ENCODE data around the gene VWA1. TPM values are rescaled to one million over a fixed set of nuclear protein-coding genes. Genes with fewer than 3 reads are reported as not detected.
"Not testable (repeated sequence)": the region's sequence is repeated elsewhere in the genome, so short reads cannot be mapped to it uniquely, and the experiment has no call there.

The VWA1 gene
- total and polyA plus RNA-seq, 10 of the 15 experiments (the other 5 are each of a cell fraction or from before 2014, with no cell fraction given), result 0.02 to 1.7 (median 0.32) TPM; not detected in 2

- ChIA-PET RAD21 (ENCODE audit: unreplicated experiment) (no interaction called here), SMC1A (ENCODE audit: uncharacterized antibody, unreplicated experiment) (no interaction called here), POLR2A (no interaction called here), CTCF (interaction anchor here (1.7 kb wide), 1 partner anchor 10 kb away, joined by 5 read pairs; no protein-coding TSS in a partner anchor)
- H3K27ac ChIP-seq (ENCODE audit: control insufficient read depth, insufficient read depth), result no peak overlapping the region
- H3K9ac ChIP-seq (ENCODE audit: control insufficient read depth, insufficient read depth, low read length), result no peak overlapping the region
- no peaks in the 10 kb centered on the region for H3K36me3 ChIP-seq (ENCODE audit: control insufficient read depth in 2 of 2, insufficient read depth in 2 of 2, low read length in 1 of 2)
- BruUV-seq (replicated peaks), result no TSS peak
- ATAC-seq (no peak), FAIRE-seq (no peak), DNase-seq (ENCODE audit: low read depth, low spot score) (no peak)
- WGBS (ENCODE audit: insufficient coverage, insufficient replicate concordance, low lambda C conversion rate, missing lambda C conversion rate), result 50% methylated on average over 18 of the region's 19 CpGs
- H4K20me1 ChIP-seq (ENCODE audit: control insufficient read depth, insufficient read depth), result no peaks in the 10 kb centered on the region
- no peaks in the 10 kb centered on the region for H3K9me3 ChIP-seq (replicated peaks; ENCODE audit: control insufficient read depth, insufficient read depth, low read length)
- H3K4me3 ChIP-seq, result no peak overlapping the region
- TF ChIP-seq, protein P1, sequence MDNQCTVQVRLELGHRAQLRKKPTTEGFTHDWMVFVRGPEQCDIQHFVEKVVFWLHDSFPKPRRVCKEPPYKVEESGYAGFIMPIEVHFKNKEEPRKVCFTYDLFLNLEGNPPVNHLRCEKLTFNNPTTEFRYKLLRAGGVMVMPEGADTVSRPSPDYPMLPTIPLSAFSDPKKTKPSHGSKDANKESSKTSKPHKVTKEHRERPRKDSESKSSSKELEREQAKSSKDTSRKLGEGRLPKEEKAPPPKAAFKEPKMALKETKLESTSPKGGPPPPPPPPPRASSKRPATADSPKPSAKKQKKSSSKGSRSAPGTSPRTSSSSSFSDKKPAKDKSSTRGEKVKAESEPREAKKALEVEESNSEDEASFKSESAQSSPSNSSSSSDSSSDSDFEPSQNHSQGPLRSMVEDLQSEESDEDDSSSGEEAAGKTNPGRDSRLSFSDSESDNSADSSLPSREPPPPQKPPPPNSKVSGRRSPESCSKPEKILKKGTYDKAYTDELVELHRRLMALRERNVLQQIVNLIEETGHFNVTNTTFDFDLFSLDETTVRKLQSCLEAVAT (IDR thresholded peaks at IDR 0.05), result no peak
- TF ChIP-seq CREM (IDR thresholded peaks at IDR 0.05; ENCODE audit: low read depth), result no peak
- TF ChIP-seq SREBF2 (IDR thresholded peaks at IDR 0.05; ENCODE audit: low read length), result no peak
- TF ChIP-seq, protein P2, sequence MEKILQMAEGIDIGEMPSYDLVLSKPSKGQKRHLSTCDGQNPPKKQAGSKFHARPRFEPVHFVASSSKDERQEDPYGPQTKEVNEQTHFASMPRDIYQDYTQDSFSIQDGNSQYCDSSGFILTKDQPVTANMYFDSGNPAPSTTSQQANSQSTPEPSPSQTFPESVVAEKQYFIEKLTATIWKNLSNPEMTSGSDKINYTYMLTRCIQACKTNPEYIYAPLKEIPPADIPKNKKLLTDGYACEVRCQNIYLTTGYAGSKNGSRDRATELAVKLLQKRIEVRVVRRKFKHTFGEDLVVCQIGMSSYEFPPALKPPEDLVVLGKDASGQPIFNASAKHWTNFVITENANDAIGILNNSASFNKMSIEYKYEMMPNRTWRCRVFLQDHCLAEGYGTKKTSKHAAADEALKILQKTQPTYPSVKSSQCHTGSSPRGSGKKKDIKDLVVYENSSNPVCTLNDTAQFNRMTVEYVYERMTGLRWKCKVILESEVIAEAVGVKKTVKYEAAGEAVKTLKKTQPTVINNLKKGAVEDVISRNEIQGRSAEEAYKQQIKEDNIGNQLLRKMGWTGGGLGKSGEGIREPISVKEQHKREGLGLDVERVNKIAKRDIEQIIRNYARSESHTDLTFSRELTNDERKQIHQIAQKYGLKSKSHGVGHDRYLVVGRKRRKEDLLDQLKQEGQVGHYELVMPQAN (conservative IDR thresholded peaks at IDR 0.05), result no peak
- no peak for TF ChIP-seq TCF3 (IDR thresholded peaks at IDR 0.05; ENCODE audit: borderline replicate concordance, insufficient read depth, low read depth, low read length)
- TF ChIP-seq CHD4 (IDR thresholded peaks at IDR 0.05), result no peak
- no peak for TF ChIP-seq MYC (IDR thresholded peaks at IDR 0.05; ENCODE audit: insufficient read depth, insufficient read length, insufficient replicate concordance, low read length, severe bottlenecking)
- TF ChIP-seq IKZF2 (IDR thresholded peaks at IDR 0.05), result no peak
- no peak for TF ChIP-seq NFYA (IDR thresholded peaks at IDR 0.05; ENCODE audit: borderline replicate concordance, low read depth, low read length)
- no peak for TF ChIP-seq ASH2L (IDR thresholded peaks at IDR 0.05; ENCODE audit: borderline replicate concordance, low read depth)
- TF ChIP-seq POLR2A (IDR thresholded peaks at IDR 0.05; ENCODE audit: low read depth, low read length), result no peak
- TF ChIP-seq ZNF24 (IDR thresholded peaks at IDR 0.05), result no peak
- H3K79me2 ChIP-seq (ENCODE audit: control insufficient read depth, insufficient read depth, low read length), result no peaks in the 10 kb centered on the region
- H3K4me1 ChIP-seq (ENCODE audit: control insufficient read depth, insufficient read depth, low read length), result no peaks in the 10 kb centered on the region
- no peak overlapping the region for H3K4me2 ChIP-seq (ENCODE audit: control insufficient read depth, insufficient read depth)
- no peak overlapping the region for H2AFZ ChIP-seq (ENCODE audit: control insufficient read depth, low read depth, low read length)
- in situ Hi-C loops (cut with MboI), result no loop called here
- H3K27me3 ChIP-seq (replicated peaks in 1 of 2; ENCODE audit: control insufficient read depth in 2 of 2, insufficient read depth in 2 of 2, low read length in 1 of 2), result peaks cover 0 to 2% of the 10 kb centered on the region in 2 experiments; a peak in 2 of 4 replicates
- intact Hi-C loops (cut with micrococcal nuclease; ENCODE audit: unreplicated experiment), result no loop called here
Measured at GRCh38 chr1:1428174-1428573, 7.3 kb upstream of the VWA1 start.

DNA sequence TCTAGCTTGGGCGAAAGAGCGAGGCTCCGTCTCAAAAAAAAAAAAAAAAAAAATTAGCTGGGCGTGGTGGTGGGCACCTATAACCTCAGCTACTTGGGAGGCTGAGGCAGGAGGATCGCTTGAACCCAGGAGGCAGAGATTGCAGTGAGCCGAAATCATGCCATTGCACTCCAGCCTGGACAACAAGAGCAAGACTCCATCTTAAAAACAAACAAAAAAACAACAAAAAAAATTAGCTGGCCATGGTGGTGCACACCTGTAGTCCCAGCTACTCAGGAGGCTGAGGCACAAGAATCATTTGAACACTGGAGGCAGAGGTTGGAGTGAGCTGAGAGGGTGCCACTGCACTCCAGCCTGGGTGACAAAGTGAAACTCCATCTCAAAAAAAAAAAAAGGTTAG is 6.5 kb upstream of the VWA1 start:
- H4K20me1 ChIP-seq (ENCODE audit: control insufficient read depth, insufficient read depth); H3K4me1 ChIP-seq (ENCODE audit: control insufficient read depth, insufficient read depth, low read length); ATAC-seq; H3K9ac ChIP-seq (ENCODE audit: control insufficient read depth, insufficient read depth, low read length); H3K27ac ChIP-seq (ENCODE audit: control insufficient read depth, insufficient read depth); H3K9me3 ChIP-seq (replicated peaks; ENCODE audit: control insufficient read depth, insufficient read depth, low read length); intact Hi-C loops (cut with micrococcal nuclease; ENCODE audit: unreplicated experiment); DNase-seq (ENCODE audit: low read depth, low spot score); H3K4me2 ChIP-seq (ENCODE audit: control insufficient read depth, insufficient read depth); SMC1A ChIA-PET (ENCODE audit: uncharacterized antibody, unreplicated experiment); H3K79me2 ChIP-seq (ENCODE audit: control insufficient read depth, insufficient read depth, low read length); H2AFZ ChIP-seq (ENCODE audit: control insufficient read depth, low read depth, low read length); BruUV-seq (replicated peaks); H3K27me3 ChIP-seq (replicated peaks in 1 of 2; ENCODE audit: control insufficient read depth in 2 of 2, insufficient read depth in 2 of 2, low read length in 1 of 2); H3K36me3 ChIP-seq (ENCODE audit: control insufficient read depth in 2 of 2, insufficient read depth in 2 of 2, low read length in 1 of 2); RAD21 ChIA-PET (ENCODE audit: unreplicated experiment); H3K4me3 ChIP-seq; in situ Hi-C loops (cut with MboI); FAIRE-seq: not testable (repeated sequence)
- POLR2A ChIA-PET, result interaction anchor here (0.7 kb wide), 1 partner anchor 124 kb away, joined by 9 read pairs; no protein-coding TSS in a partner anchor
- CTCF ChIA-PET, result interaction anchor here (0.6 to 1.7 kb wide), 4 partner anchors 9 to 29 kb away, joined by 3 to 5 read pairs (median 3); partner anchors contain the start of gene CCNL2
- WGBS (ENCODE audit: insufficient coverage, insufficient replicate concordance, low lambda C conversion rate, missing lambda C conversion rate), result 59% methylated on average over 3 of the region's 6 CpGs
